ENCODE measurements around the gene GBE1.

The GBE1 gene

GRCh38 chr3:81468391-81468790 is 293.1 kb downstream of the GBE1 start:
- DNase-seq (ENCODE audit: low spot score), result no peak

DNA sequence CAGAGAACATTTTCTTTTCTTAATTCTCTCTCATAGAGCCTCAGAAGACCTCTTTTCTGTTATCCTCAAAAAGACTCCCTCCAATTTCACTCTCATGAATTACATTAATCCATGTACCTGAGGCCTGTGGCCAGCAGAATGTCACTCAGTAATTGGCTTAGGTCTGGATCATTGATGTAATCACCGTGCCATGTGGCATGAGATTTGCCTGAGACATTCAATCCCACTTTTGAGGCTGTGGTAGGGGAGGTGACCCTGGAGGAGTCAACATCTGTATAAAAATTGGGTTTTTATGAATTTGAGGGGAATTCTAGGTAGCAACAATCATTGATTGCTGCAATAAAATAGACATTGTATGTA is 295.3 kb downstream of the GBE1 start:
- no peak for DNase-seq (ENCODE audit: low spot score)

- no peak for DNase-seq (ENCODE audit: low spot score)
These were observed 295.8 kb downstream of the GBE1 start for GRCh38 chr3:81465510-81466200.

GRCh38 chr3:81463781-81464180 is 297.7 kb downstream of the GBE1 start:
- no peak for DNase-seq (ENCODE audit: low spot score)

DNA sequence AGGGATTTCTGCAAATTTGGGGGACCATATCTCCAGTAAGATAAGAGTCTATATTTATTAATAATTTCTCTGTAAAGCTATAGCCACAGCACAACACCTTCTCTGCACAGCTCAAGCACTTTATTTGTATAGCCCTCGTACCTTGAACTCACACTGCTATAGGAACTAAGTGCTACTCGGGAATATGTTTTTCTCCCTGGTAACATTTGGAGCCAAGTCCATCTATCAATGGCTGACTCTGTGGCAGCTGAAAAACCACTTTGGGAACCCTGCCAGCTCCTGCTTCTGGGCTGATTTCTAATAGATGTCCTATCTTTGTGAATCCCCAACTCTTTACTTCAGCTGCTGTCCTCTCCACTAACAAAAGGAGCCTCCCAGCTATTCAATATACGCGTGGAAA is 298.5 kb downstream of the GBE1 start:
- DNase-seq (ENCODE audit: low spot score), result no peak

- no peak for DNase-seq (ENCODE audit: low spot score)
These were observed 301.7 kb downstream of the GBE1 start for GRCh38 chr3:81459733-81460132.

- no peak for DNase-seq (ENCODE audit: low spot score)
These were observed 309.0 kb downstream of the GBE1 start for GRCh38 chr3:81452418-81452817.

GRCh38 chr3:81451611-81452010 is 309.8 kb downstream of the GBE1 start:
- no peak for DNase-seq (ENCODE audit: low spot score)

DNA sequence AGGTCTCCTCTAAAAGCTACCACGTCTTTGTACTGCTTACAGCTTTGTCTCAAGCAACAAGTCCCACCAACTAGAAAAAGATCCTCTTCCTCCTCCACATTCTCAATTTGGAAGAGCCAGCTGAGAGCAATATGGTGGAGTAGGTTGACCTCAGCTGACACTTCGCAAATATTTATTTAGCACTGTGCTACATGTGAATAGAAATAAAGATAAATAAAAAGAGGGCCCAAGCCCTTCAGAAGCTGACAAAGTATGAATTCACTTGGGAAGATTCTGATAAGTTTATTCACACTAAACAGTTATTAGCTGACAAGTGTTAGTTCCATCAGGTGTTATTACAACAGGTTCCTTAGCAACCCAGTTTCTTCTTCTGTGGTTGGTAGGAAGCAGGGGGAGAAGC is 310.3 kb downstream of the GBE1 start:
- no peak for DNase-seq (ENCODE audit: low spot score)

DNA sequence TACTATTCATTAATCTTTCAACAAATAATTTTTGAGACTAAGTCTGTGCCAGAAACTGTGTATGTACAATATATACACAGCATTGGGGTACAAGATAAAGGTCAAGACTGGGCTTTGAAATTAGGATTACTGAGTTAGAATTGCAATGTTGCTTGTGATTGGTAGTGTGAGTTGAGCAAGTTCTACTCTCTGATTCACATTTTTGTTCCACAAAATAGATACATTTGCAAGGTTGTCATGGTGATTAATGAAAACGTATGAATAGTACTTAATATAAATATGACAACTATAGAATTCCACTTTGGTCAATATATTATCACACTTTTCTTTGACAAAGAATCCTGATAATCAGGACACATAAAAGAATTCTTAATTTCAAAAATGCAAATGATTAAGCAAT is 314.6 kb downstream of the GBE1 start:
- DNase-seq (ENCODE audit: low spot score), result no peak

GRCh38 chr3:81445712-81446111 is 315.7 kb downstream of the GBE1 start:
- DNase-seq (ENCODE audit: low spot score), result no peak

DNA sequence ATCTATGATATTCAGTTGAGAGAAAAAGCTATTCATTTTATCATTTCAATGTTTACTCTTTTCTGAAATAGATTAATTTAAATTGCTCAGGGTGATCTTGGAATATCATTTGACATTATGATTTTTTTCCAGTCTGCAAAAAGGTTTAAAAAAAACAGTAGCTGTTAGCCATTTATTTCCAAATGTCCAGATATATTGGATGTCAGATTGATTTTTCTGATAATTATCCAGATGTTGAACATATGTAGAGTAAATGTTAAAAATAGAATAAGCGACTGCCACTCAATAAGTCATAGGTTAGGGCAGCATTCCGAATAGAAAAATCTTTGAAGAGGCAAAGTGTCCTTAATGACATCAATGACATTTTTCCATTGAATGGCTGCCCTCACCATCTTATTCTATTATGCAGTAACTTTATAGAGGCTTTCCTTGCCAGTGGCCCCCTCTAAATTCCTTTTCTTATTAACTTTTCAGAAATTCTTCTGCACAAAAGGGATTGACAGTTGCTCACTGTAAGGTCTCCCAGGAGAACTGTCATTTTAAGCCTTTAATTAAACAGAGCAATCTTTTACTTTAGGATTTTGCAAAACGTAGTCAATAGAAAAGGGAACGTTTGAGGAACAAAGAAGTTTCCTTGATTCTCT is 316.5 kb downstream of the GBE1 start:
- DNase-seq (ENCODE audit: low spot score), result no peak

- no peak for DNase-seq (ENCODE audit: low spot score)
These were observed 317.5 kb downstream of the GBE1 start for GRCh38 chr3:81443958-81444357.

DNA sequence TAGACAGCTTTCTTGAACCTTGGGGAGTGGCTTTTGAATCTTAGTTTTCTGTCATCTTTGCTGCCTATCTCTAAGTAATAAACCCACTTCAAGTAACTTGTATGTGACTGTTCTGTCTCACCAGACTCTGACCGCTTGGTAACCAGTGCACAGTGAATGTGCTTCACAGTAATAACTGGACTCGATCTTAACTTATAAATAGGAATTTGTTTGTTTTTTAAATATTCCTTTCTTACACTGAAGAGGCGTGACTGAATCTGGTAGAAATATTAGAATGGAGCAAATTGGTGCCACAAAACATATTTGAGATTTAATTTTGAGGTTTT is 318.0 kb downstream of the GBE1 start:
- DNase-seq (ENCODE audit: low spot score), result no peak

GRCh38 chr3:81442758-81443456 is 318.5 kb downstream of the GBE1 start:
- no peak for DNase-seq (ENCODE audit: low spot score)

DNA sequence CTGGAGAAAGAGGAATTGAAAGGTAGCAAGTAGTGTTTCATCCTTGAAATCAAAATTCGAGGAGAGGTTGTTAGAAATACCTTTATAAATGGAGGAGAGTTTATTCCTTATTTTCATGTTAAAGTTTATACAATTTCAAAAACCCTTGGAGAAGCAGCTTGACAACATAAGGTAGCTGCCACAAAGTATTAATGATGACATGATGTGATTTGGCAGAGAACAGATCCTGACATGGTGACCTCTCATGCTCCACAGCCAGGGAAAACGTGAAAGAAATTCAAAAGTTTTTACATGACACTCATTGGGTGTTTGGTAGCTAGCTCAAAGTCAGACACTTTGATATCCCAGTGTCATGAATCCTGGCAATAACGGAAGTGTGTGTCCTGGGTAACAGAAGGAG is 320.8 kb downstream of the GBE1 start:
- DNase-seq (ENCODE audit: low spot score), result no peak
